Fibroblast of the aortic adventitia (primary cell): ENCODE results near the gene WSCD2. TPM values are rescaled to one million over a fixed set of nuclear protein-coding genes. Genes with fewer than 3 reads are reported as not detected.

Experiments used
- DNase-seq: peaks from one replicate; pipeline ENCODE4 v3.0.0-alpha.2; 2010; ENCODE audit warnings: low read depth
- H3K4me3 ChIP-seq: 2 replicates; pipeline ENCODE4 v1.5.1; 2011; ENCODE audit warnings: low read depth, mild to moderate bottlenecking, control low read depth, low read length, moderate library complexity
- CTCF ChIP-seq: IDR thresholded peaks from 2 replicates; pipeline ENCODE4 v1.5.1; 2011; ENCODE audit warnings: mild to moderate bottlenecking, low read length, control low read depth, inconsistent platforms; ENCODE audit not compliant: insufficient read depth
- total RNA-seq: library from RNA; depleted of rRNA; stranded (reverse); fragments of >200 nt; gene quantifications from 2 replicates; pipeline ENCODE4 v1.2.3, GENCODE V29; 2012; ENCODE audit warnings: low replicate concordance

The WSCD2 gene
- total RNA-seq, 1 donor: not detected

GRCh38 chr12:108104657-108105056 lies 24.4 kb upstream of the WSCD2 start:
- no peak for TF ChIP-seq CTCF
- DNase-seq: no peak
- no peak overlapping the region for H3K4me3 ChIP-seq

- no peak overlapping the region for H3K4me3 ChIP-seq
- DNase-seq: no peak
- TF ChIP-seq CTCF: no peak
Measured at GRCh38 chr12:108106599-108106998, 22.5 kb upstream of the WSCD2 start.

GRCh38 chr12:108107293-108107692 lies 21.8 kb upstream of the WSCD2 start:
- no peak for DNase-seq
- no peak overlapping the region for H3K4me3 ChIP-seq
- no peak for TF ChIP-seq CTCF

GRCh38 chr12:108109504-108109903 lies 19.6 kb upstream of the WSCD2 start:
- no peak for TF ChIP-seq CTCF
- H3K4me3 ChIP-seq: no peak overlapping the region
- no peak for DNase-seq

- TF ChIP-seq CTCF: no peak
- DNase-seq: no peak
- H3K4me3 ChIP-seq: no peak overlapping the region
Measured at GRCh38 chr12:108109954-108110353, 19.1 kb upstream of the WSCD2 start.

GRCh38 chr12:108110844-108111243 lies 18.2 kb upstream of the WSCD2 start:
- TF ChIP-seq CTCF: no peak
- DNase-seq: no peak

GRCh38 chr12:108112832-108113556 lies 16.1 kb upstream of the WSCD2 start:
- no peak for DNase-seq

More at GRCh38 chr12:108110844-108111243, 18.2 kb upstream of the WSCD2 start:
- no peak overlapping the region for H3K4me3 ChIP-seq

More at GRCh38 chr12:108112832-108113556, 16.1 kb upstream of the WSCD2 start:
- no peak for TF ChIP-seq CTCF
- H3K4me3 ChIP-seq: no peak overlapping the region
